IMR-90 (cell line): Measurements from ENCODE around the gene SEPTIN5. TPM values are rescaled to one million over a fixed set of nuclear protein-coding genes. Genes with fewer than 3 reads are reported as not detected.

Source experiments
- ATAC-seq: fragments of 200-7000 bp; cut with Tn5 transposase; 2 replicates; pipeline ENCODE4 v1.9.1; 2020; ENCODE audit warnings: low read depth, mild to moderate bottlenecking, moderate library complexity
- BruUV-seq: library from RNA; stranded (reverse); fragments of 400-500 nt; replicated peaks from 2 replicates; lab custom pipeline; 2021; lab: Mats Ljungman, UMichigan
- CTCF ChIA-PET: fragments of 300-600 bp; formaldehyde crosslinking; extraction: SDS; loops from one replicate; lab custom pipeline; 2021; ENCODE audit warnings: antibody characterized with exemption; lab: Yijun Ruan, JAX
- POLR2A ChIA-PET: fragments of 300-600 bp; sonication (Branson Sonifier 250); formaldehyde crosslinking; loops from one replicate; lab custom pipeline; 2022; ENCODE audit warnings: antibody characterized with exemption; ENCODE audit not compliant: unreplicated experiment; lab: Charles Lee
- DNase-seq: peaks from one replicate; pipeline ENCODE4 v3.0.0; 2013
- H2AFZ ChIP-seq: replicated peaks from 2 replicates; pipeline ENCODE3; 2013; ENCODE audit warnings: low read length, mild to moderate bottlenecking; ENCODE audit not compliant: poor library complexity
- H2AK5ac ChIP-seq: 2 replicates; pipeline ENCODE4 v1.6.1; 2013; ENCODE audit warnings: low read depth, low read length, inconsistent platforms
- H2AK9ac ChIP-seq: replicated peaks from 2 replicates; pipeline ENCODE3; 2013; ENCODE audit warnings: mild to moderate bottlenecking, low read depth, low read length, moderate library complexity; ENCODE audit not compliant: poor library complexity
- H2BK120ac ChIP-seq: 2 replicates; pipeline ENCODE4 v1.6.1; 2013; ENCODE audit warnings: low read depth, low read length, inconsistent platforms
- H2BK15ac ChIP-seq: 3 replicates; pipeline ENCODE4 v1.6.1; 2013; ENCODE audit warnings: low read depth, low read length, inconsistent platforms
- H2BK20ac ChIP-seq: 2 replicates; pipeline ENCODE4 v1.6.1; 2013; ENCODE audit warnings: low read depth, mild to moderate bottlenecking, inconsistent platforms, low read length, moderate library complexity
- H2BK5ac ChIP-seq: 2 replicates; pipeline ENCODE4 v1.6.1; 2013; ENCODE audit warnings: mild to moderate bottlenecking, low read depth, low read length, inconsistent platforms; ENCODE audit not compliant: poor library complexity, severe bottlenecking
- H3K14ac ChIP-seq: replicated peaks from 2 replicates; pipeline ENCODE4 v1.6.1; 2013; ENCODE audit warnings: low read depth, low read length, inconsistent platforms
- H3K18ac ChIP-seq: 2 replicates; pipeline ENCODE4 v1.6.1; 2013; ENCODE audit warnings: low read depth, low read length, control low read depth
- H3K23ac ChIP-seq: 2 replicates; pipeline ENCODE4 v1.6.1; 2013; ENCODE audit warnings: low read depth, low read length, inconsistent platforms
- H3K27ac ChIP-seq: 2 replicates; pipeline ENCODE4 v1.5.1; 2013; ENCODE audit warnings: mild to moderate bottlenecking, control low read depth, low read length; ENCODE audit not compliant: insufficient read depth
- H3K27me3 ChIP-seq: 2 replicates; pipeline ENCODE4 v1.6.1; 2013; ENCODE audit warnings: low read length; ENCODE audit not compliant: control insufficient read depth, insufficient read depth
- H3K36me3 ChIP-seq: 2 replicates; pipeline ENCODE4 v1.6.1; 2013; ENCODE audit warnings: low read length, mixed read lengths; ENCODE audit not compliant: control insufficient read depth, insufficient read depth
- H3K4ac ChIP-seq: 2 replicates; pipeline ENCODE4 v1.6.1; 2013; ENCODE audit warnings: low read depth, low read length, inconsistent platforms
- H3K4me1 ChIP-seq: 2 replicates; pipeline ENCODE4 v1.6.1; 2013; ENCODE audit warnings: low read length, mixed read lengths; ENCODE audit not compliant: control insufficient read depth, insufficient read depth
- H3K4me2 ChIP-seq: 2 replicates; pipeline ENCODE4 v1.6.1; 2013; ENCODE audit warnings: low read depth, mild to moderate bottlenecking, control low read depth, low read length, moderate library complexity
- H3K4me3 ChIP-seq: 2 replicates; pipeline ENCODE4 v1.5.1; 2013; ENCODE audit warnings: low read depth, mild to moderate bottlenecking, control low read depth, low read length, moderate library complexity; ENCODE audit not compliant: insufficient read depth
- H3K56ac ChIP-seq: 2 replicates; pipeline ENCODE4 v1.6.1; 2013; ENCODE audit warnings: low read length, inconsistent platforms; ENCODE audit not compliant: insufficient read depth; ENCODE audit errors: extremely low read depth
- H3K79me1 ChIP-seq, 2 experiments: 2 replicates each; pipeline ENCODE4 v1.6.1; 2013; ENCODE audit warnings: low read length in 2 of 2, inconsistent platforms in 1 of 2, low read depth in 1 of 2
- H3K9ac ChIP-seq: 2 replicates; pipeline ENCODE4 v1.6.1; 2013; ENCODE audit warnings: low read depth, low read length, control low read depth
- H3K9me1 ChIP-seq: 2 replicates; pipeline ENCODE4 v1.6.1; 2013; ENCODE audit warnings: low read length, inconsistent platforms; ENCODE audit not compliant: insufficient read depth
- H3K9me3 ChIP-seq: 2 replicates; pipeline ENCODE4 v1.6.1; 2013; ENCODE audit warnings: low read length; ENCODE audit not compliant: control insufficient read depth, insufficient read depth
- H4K20me1 ChIP-seq: 2 replicates; pipeline ENCODE4 v1.6.1; 2013; ENCODE audit warnings: low read length, inconsistent platforms; ENCODE audit not compliant: insufficient read depth
- H4K5ac ChIP-seq: 2 replicates; pipeline ENCODE4 v1.6.1; 2013; ENCODE audit warnings: mild to moderate bottlenecking, low read depth, low read length, control low read depth
- H4K8ac ChIP-seq, 2 experiments: 2 replicates each; pipeline ENCODE4 v1.6.1; 2013; ENCODE audit warnings: low read depth in 2 of 2, low read length in 2 of 2, control low read depth in 1 of 2, inconsistent platforms in 1 of 2
- H4K91ac ChIP-seq: 2 replicates; pipeline ENCODE4 v1.6.1; 2013; ENCODE audit warnings: low read depth, low read length, inconsistent platforms; ENCODE audit not compliant: insufficient read depth
- BHLHE40 ChIP-seq: fragments of 150-350 bp; IDR thresholded peaks from 2 replicates; pipeline ENCODE4 v1.6.1; 2016; ENCODE audit warnings: mild to moderate bottlenecking, low read depth, low read length
- CEBPB ChIP-seq: IDR thresholded peaks from 2 replicates; pipeline ENCODE4 v1.6.1; 2012; ENCODE audit warnings: low read depth, low read length, improper control_type of control experiment
- CHD1 ChIP-seq: IDR thresholded peaks from 2 replicates; pipeline ENCODE4 v1.6.1; 2012; ENCODE audit warnings: low read depth, low read length, improper control_type of control experiment
- FOS ChIP-seq: fragments of 150-350 bp; IDR thresholded peaks from 2 replicates; pipeline ENCODE4 v1.6.1; 2016; ENCODE audit warnings: low read depth, low read length
- MAZ ChIP-seq: IDR thresholded peaks from 2 replicates; pipeline ENCODE4 v1.6.1; 2012; ENCODE audit warnings: low read depth, mild to moderate bottlenecking, low read length, improper control_type of control experiment, moderate library complexity, borderline replicate concordance
- MXI1 ChIP-seq: IDR thresholded peaks from 2 replicates; pipeline ENCODE4 v1.6.1; 2012; ENCODE audit warnings: low read depth, mild to moderate bottlenecking, low read length, moderate library complexity, borderline replicate concordance
- NFE2L2 ChIP-seq: fragments of 150-350 bp; IDR thresholded peaks from 2 replicates; pipeline ENCODE4 v1.6.1; 2016; ENCODE audit warnings: low read depth, mild to moderate bottlenecking, low read length
- POLR2A ChIP-seq: IDR thresholded peaks from 2 replicates; pipeline ENCODE4 v1.6.1; 2012; ENCODE audit warnings: mild to moderate bottlenecking, low read depth, low read length
- RAD21 ChIP-seq: IDR thresholded peaks from 2 replicates; pipeline ENCODE4 v1.6.1; 2012; ENCODE audit warnings: low read length, improper control_type of control experiment
- RCOR1 ChIP-seq: IDR thresholded peaks from 2 replicates; pipeline ENCODE4 v1.6.1; 2012; ENCODE audit warnings: mild to moderate bottlenecking, low read length, improper control_type of control experiment; ENCODE audit not compliant: insufficient replicate concordance
- SMC3 ChIP-seq: fragments of 150-350 bp; IDR thresholded peaks from 2 replicates; pipeline ENCODE4 v1.6.1; 2016; ENCODE audit warnings: low read depth, mild to moderate bottlenecking, antibody characterized with exemption, low read length, moderate library complexity
- USF2 ChIP-seq: fragments of 150-350 bp; IDR thresholded peaks from 2 replicates; pipeline ENCODE4 v1.6.1; 2017; ENCODE audit warnings: mild to moderate bottlenecking, antibody characterized with exemption, low read length, low read depth
- WGBS, 2 experiments: methylation state at CpG; one replicate each; pipeline versions ENCODE4 v1.1.5 to v1.1.7; 2013; ENCODE audit warnings: missing lambda C conversion rate in 2 of 2; ENCODE audit not compliant: insufficient read length in 1 of 2; ENCODE audit errors: extremely low coverage in 2 of 2; 5-methylcytosine and 5-hydroxymethylcytosine counted together
- dilution Hi-C: fragments of 300-500 bp; cut with HindIII; formaldehyde crosslinking; loops from one replicate; pipeline ENCODE4 v1.14.3; 2018; ENCODE audit warnings: low sequenced_read_pairs; ENCODE audit not compliant: unreplicated experiment
- in situ Hi-C: fragments of 300-500 bp; cut with MboI; formaldehyde crosslinking; loops from 3 replicates; pipeline ENCODE4 v1.14.3; 2019; ENCODE audit warnings: low sequenced_read_pairs, inconsistent platforms, mixed read lengths
- intact Hi-C: fragments of 100-400 bp; cut with micrococcal nuclease; formaldehyde crosslinking; loops from 2 replicates; pipeline ENCODE4 v1.10.0; 2022
- polyA plus RNA-seq, 3 experiments: library from polyadenylated mRNA; depleted of rRNA; stranded (reverse); fragments of >200 nt; gene quantifications; 2 replicates each; pipeline ENCODE4 v1.2.3, GENCODE V29; 2012; ENCODE audit warnings: low replicate concordance in 1 of 3
- total RNA-seq: library from RNA; depleted of rRNA; stranded (reverse); fragments of >200 nt; gene quantifications from 2 replicates; pipeline ENCODE4 v1.2.3, GENCODE V29; 2012
- TF ChIP-seq, protein P1 (sequence below): conservative IDR thresholded peaks from 2 replicates; pipeline ENCODE4 v1.5.1; 2012; ENCODE audit warnings: mild to moderate bottlenecking, low read depth, low read length, improper control_type of control experiment

SEPTIN5 gene
- total and polyA plus RNA-seq, 2 of the 4 experiments (the other 2 are of a cell fraction) = 16.8 to 20.7 TPM

- TF ChIP-seq BHLHE40 = no peak
Measured at GRCh38 chr22:19707347-19708290, 6.7 kb upstream of the SEPTIN5 start (continued).

DNA sequence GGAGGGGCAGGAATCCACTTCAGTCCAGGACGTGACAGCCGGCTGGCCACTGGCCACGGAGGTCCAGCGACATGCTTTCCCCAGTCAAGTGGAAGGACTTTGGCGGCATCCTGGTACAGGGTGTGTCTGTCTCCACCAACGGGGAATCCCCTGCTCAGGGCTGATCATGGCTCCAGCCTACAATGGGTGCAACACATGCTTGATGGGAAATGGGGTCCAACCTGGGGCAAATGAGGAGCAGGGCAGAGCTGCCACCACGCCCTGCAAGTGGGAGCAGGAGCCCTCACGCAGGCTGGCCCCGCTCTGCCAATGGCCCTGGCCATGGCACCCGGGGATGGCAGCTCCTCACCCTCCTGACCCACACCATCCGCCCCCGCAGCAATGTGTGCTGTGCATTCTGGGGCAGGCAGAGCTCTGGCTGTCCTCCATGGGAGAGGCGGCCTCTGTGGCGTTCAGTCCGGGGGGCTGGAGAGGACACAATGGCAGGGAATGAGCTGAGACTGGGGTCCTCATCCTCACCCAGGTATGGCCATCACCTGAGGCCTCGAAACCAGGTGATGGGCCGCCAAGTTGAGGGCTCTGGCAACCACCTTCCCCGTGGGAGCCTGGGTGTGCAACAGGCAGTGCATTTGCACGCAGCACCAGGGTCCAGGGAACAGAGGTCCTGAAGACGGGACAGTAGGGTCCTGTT is 5.8 kb upstream of the SEPTIN5 start:
- Histone ChIP-seq H3K9ac (no peak overlapping the region), H2AK5ac (no peak overlapping the region), H2AK9ac (no peak overlapping the region), H4K8ac (no peak overlapping the region), H3K9me1 (no peaks in the 10 kb centered on the region), H3K27ac (no peak overlapping the region), H4K91ac (no peak overlapping the region), H4K5ac (no peak overlapping the region), H2BK20ac (no peak overlapping the region), H3K36me3 (no peaks in the 10 kb centered on the region), H3K14ac (no peak overlapping the region), H2BK120ac (no peak overlapping the region), H3K18ac (no peak overlapping the region), H3K4me3 (no peak overlapping the region), H4K20me1 (no peaks in the 10 kb centered on the region), H3K23ac (no peak overlapping the region), H3K4me2 (no peak overlapping the region), H3K9me3 (no peaks in the 10 kb centered on the region), H2BK15ac (no peak overlapping the region), H2AFZ (peak overlapping the region; percentile 23), H3K79me1 (no peaks in the 10 kb centered on the region), H3K4ac (no peak overlapping the region), H3K4me1 (no peaks in the 10 kb centered on the region), H2BK5ac (no peak overlapping the region), H3K56ac (no peak overlapping the region), H3K27me3 (peaks cover 50% of the 10 kb centered on the region)
- CTCF ChIA-PET = no interaction called here
- WGBS, 2 experiments = 73% methylated on average over 9 of the region's 20 CpGs; no CpG with 5 or more reads in 1 of the 2 experiments
- ATAC-seq (no peak), DNase-seq (no peak)
- in situ Hi-C loops (no loop called here), dilution Hi-C loops (no loop called here), intact Hi-C loops (no loop called here)
- BruUV-seq = no TSS peak
- POLR2A ChIA-PET = interaction anchor here (0.5 kb wide), 1 partner anchor 341 kb away, joined by 8 read pairs; no protein-coding TSS in a partner anchor
- TF ChIP-seq CEBPB = no peak
- TF ChIP-seq USF2 = no peak
- no peak for TF ChIP-seq RAD21
- TF ChIP-seq POLR2A = no peak
- TF ChIP-seq RCOR1 = no peak
- TF ChIP-seq NFE2L2 = no peak
- no peak for TF ChIP-seq SMC3
- TF ChIP-seq FOS = no peak
- TF ChIP-seq, protein P1, sequence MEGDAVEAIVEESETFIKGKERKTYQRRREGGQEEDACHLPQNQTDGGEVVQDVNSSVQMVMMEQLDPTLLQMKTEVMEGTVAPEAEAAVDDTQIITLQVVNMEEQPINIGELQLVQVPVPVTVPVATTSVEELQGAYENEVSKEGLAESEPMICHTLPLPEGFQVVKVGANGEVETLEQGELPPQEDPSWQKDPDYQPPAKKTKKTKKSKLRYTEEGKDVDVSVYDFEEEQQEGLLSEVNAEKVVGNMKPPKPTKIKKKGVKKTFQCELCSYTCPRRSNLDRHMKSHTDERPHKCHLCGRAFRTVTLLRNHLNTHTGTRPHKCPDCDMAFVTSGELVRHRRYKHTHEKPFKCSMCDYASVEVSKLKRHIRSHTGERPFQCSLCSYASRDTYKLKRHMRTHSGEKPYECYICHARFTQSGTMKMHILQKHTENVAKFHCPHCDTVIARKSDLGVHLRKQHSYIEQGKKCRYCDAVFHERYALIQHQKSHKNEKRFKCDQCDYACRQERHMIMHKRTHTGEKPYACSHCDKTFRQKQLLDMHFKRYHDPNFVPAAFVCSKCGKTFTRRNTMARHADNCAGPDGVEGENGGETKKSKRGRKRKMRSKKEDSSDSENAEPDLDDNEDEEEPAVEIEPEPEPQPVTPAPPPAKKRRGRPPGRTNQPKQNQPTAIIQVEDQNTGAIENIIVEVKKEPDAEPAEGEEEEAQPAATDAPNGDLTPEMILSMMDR = no peak
- TF ChIP-seq MXI1 = no peak
- no peak for TF ChIP-seq MAZ
- TF ChIP-seq BHLHE40 = no peak
- TF ChIP-seq CHD1 = no peak
